Transverse colon (tissue), 4 donors: ENCODE data around the gene CYP4F22. TPM values are rescaled to one million over a fixed set of nuclear protein-coding genes. Genes with fewer than 3 reads are reported as not detected.

Experiments used
- DNase-seq: peaks from one replicate; pipeline ENCODE4 v3.0.0-alpha.2; 2019
- H3K27ac ChIP-seq, 4 donors: fragments of 200-600 bp; sonication (generic); 2 replicates each; pipeline ENCODE4 v1.5.1; 2016 to 2018; ENCODE audit warnings: inconsistent platforms in 4 of 4
- H3K27me3 ChIP-seq: fragments of 200-600 bp; sonication (generic); 2 replicates; pipeline ENCODE4 v1.5.1; 2017; ENCODE audit warnings: inconsistent platforms
- H3K36me3 ChIP-seq, 4 donors: fragments of 200-600 bp; sonication (generic); 2 replicates each; pipeline ENCODE4 v1.5.1; 2017 to 2019; ENCODE audit warnings: inconsistent platforms in 4 of 4
- H3K4me1 ChIP-seq, 4 donors: fragments of 200-600 bp; sonication (generic); 2 replicates each; pipeline ENCODE4 v1.5.1; 2017 to 2020; ENCODE audit warnings: inconsistent platforms in 4 of 4
- H3K4me3 ChIP-seq, 4 donors: fragments of 200-600 bp; sonication (generic); 1 replicate in 1 of 4; 2 replicates in 3 of 4; pipeline versions ENCODE4 v1.5.1 to v1.6.1; 2017 to 2019; ENCODE audit warnings: inconsistent platforms in 4 of 4
- H3K9me3 ChIP-seq, 2 donors: fragments of 200-600 bp; sonication (generic); 2 replicates each; pipeline ENCODE4 v1.5.1; 2017 to 2019; ENCODE audit warnings: inconsistent platforms in 2 of 2
- CTCF ChIP-seq, 5 experiments: fragments of 200-600 bp in 3 of 5; fragments of 450-650 bp in 2 of 5; sonication (generic) in 3 of 5; IDR thresholded peaks; 1 replicate in 2 of 5; 2 replicates in 3 of 5; pipeline ENCODE4 v1.5.1; 2016 to 2017; ENCODE audit warnings: antibody characterized with exemption in 5 of 5, inconsistent platforms in 3 of 5, mild to moderate bottlenecking in 2 of 5, moderate library complexity in 1 of 5
- EP300 ChIP-seq: sonication (generic); formaldehyde crosslinking; IDR thresholded peaks from one replicate; pipeline ENCODE4 v1.6.1; 2017; ENCODE audit warnings: antibody characterized with exemption, low read depth
- POLR2A ChIP-seq: fragments of 450-650 bp; IDR thresholded peaks from one replicate; pipeline ENCODE4 v1.6.1; 2016; ENCODE audit warnings: antibody characterized with exemption, mild to moderate bottlenecking, moderate library complexity
- POLR2AphosphoS5 ChIP-seq, 3 donors: sonication (generic); formaldehyde crosslinking; IDR thresholded peaks; one replicate each; pipeline ENCODE4 v1.6.1; 2016; ENCODE audit warnings: antibody characterized with exemption in 3 of 3
- WGBS, 2 donors: methylation state at CpG; one replicate each; pipeline ENCODE4 v1.1.5; 2018; ENCODE audit warnings: low coverage in 1 of 2; 5-methylcytosine and 5-hydroxymethylcytosine counted together
- in situ Hi-C, 4 donors: fragments of 200-750 bp; cut with MboI; loops; one replicate each; pipeline versions ENCODE4 v1.15.0 to v1.15.1; 2017; ENCODE audit warnings: low sequenced_read_pairs in 3 of 4, low pct_ligation_motif_present in 1 of 4, low pct_unique_long_range_greater_than_20kb in 1 of 4
- intact Hi-C: fragments of 100-400 bp; cut with DNase I; formaldehyde crosslinking; loops from one replicate; pipeline ENCODE4 v1.15.1; 2023; ENCODE audit warnings: low total_unique reads
- total RNA-seq, 4 donors: library from RNA; depleted of rRNA; stranded (reverse); fragments of >200 nt; gene quantifications; one replicate each; pipeline ENCODE4 v1.1.0, GENCODE V29; 2016

CYP4F22 gene
- total RNA-seq, 4 donors from 2014 or later: not detected

- TF ChIP-seq POLR2A: no peak
- no peak for TF ChIP-seq POLR2AphosphoS5 (IDR thresholded peaks at IDR 0.05)
- no peak for TF ChIP-seq EP300
- TF ChIP-seq CTCF (IDR thresholded peaks at IDR 0.05): no peak
- intact Hi-C loops (no loop called here), in situ Hi-C loops (no loop called here)
- peaks cover 0 to 21% (median 9%) of the 10 kb centered on the region in 4 donors for H3K4me1 ChIP-seq
- H3K9me3 ChIP-seq: no peaks in the 10 kb centered on the region
- no peaks in the 10 kb centered on the region for H3K36me3 ChIP-seq
- 36 to 44% methylated on average over 1 to 8 of the region's 8 CpGs for WGBS, 2 donors
- peak; percentile 23 for DNase-seq
- peaks cover 59% of the 10 kb centered on the region for H3K27me3 ChIP-seq
- peak overlapping the region in 3 of 4 donors; percentile 21 to 31 (median 30) for H3K27ac ChIP-seq
- no peak overlapping the region for H3K4me3 ChIP-seq
These were observed 41.2 kb upstream of the CYP4F22 start for GRCh38 chr19:15466851-15467733.

- intact Hi-C loops: no loop called here
- in situ Hi-C loops: no loop called here
- no peak for DNase-seq
- peak overlapping the region in 1 of 4 donors; percentile 30 for H3K27ac ChIP-seq
- no peaks in the 10 kb centered on the region for H3K9me3 ChIP-seq
- H3K4me3 ChIP-seq: no peak overlapping the region
- TF ChIP-seq POLR2AphosphoS5 (IDR thresholded peaks at IDR 0.05) (no peak), CTCF (IDR thresholded peaks at IDR 0.05) (no peak)
- no peaks in the 10 kb centered on the region for H3K36me3 ChIP-seq
- H3K4me1 ChIP-seq: peaks cover 0 to 21% (median 9%) of the 10 kb centered on the region in 4 donors
- peaks cover 64% of the 10 kb centered on the region for H3K27me3 ChIP-seq
- WGBS, 2 donors: 63 to 73% methylated on average over 4 to 6 of the region's 6 CpGs
These were observed 40.6 kb upstream of the CYP4F22 start for GRCh38 chr19:15467734-15468214.

- in situ Hi-C loops: no loop called here
- peak overlapping the region in 1 of 4 donors; percentile 35 for H3K4me3 ChIP-seq
- H3K4me1 ChIP-seq: peaks cover 0 to 21% (median 9%) of the 10 kb centered on the region in 4 donors
- intact Hi-C loops: no loop called here
- WGBS, 2 donors: 58 to 83% methylated on average over 4 to 12 of the region's 12 CpGs
- no peak overlapping the region for H3K27ac ChIP-seq
- H3K36me3 ChIP-seq: no peaks in the 10 kb centered on the region
- no peak for DNase-seq
- H3K27me3 ChIP-seq: peaks cover 63% of the 10 kb centered on the region
- no peak for TF ChIP-seq CTCF (IDR thresholded peaks at IDR 0.05)
- no peaks in the 10 kb centered on the region for H3K9me3 ChIP-seq
These were observed 39.4 kb upstream of the CYP4F22 start for GRCh38 chr19:15468675-15469512.
